Transverse colon (tissue), 4 donors: ENCODE data around the gene UNC5B. TPM values are rescaled to one million over a fixed set of nuclear protein-coding genes. Genes with fewer than 3 reads are reported as not detected.

ENCODE experiments used
- DNase-seq: peaks from one replicate; pipeline ENCODE4 v3.0.0-alpha.2; 2019
- H3K27ac ChIP-seq, 4 donors: fragments of 200-600 bp; sonication (generic); 2 replicates each; pipeline ENCODE4 v1.5.1; 2016 to 2018; ENCODE audit warnings: inconsistent platforms in 4 of 4
- H3K27me3 ChIP-seq: fragments of 200-600 bp; sonication (generic); 2 replicates; pipeline ENCODE4 v1.5.1; 2017; ENCODE audit warnings: inconsistent platforms
- H3K36me3 ChIP-seq, 4 donors: fragments of 200-600 bp; sonication (generic); 2 replicates each; pipeline ENCODE4 v1.5.1; 2017 to 2019; ENCODE audit warnings: inconsistent platforms in 4 of 4
- H3K4me1 ChIP-seq, 4 donors: fragments of 200-600 bp; sonication (generic); 2 replicates each; pipeline ENCODE4 v1.5.1; 2017 to 2020; ENCODE audit warnings: inconsistent platforms in 4 of 4
- H3K4me3 ChIP-seq, 4 donors: fragments of 200-600 bp; sonication (generic); 1 replicate in 1 of 4; 2 replicates in 3 of 4; pipeline versions ENCODE4 v1.5.1 to v1.6.1; 2017 to 2019; ENCODE audit warnings: inconsistent platforms in 4 of 4
- H3K9me3 ChIP-seq, 2 donors: fragments of 200-600 bp; sonication (generic); 2 replicates each; pipeline ENCODE4 v1.5.1; 2017 to 2019; ENCODE audit warnings: inconsistent platforms in 2 of 2
- EP300 ChIP-seq: sonication (generic); formaldehyde crosslinking; IDR thresholded peaks from one replicate; pipeline ENCODE4 v1.6.1; 2017; ENCODE audit warnings: antibody characterized with exemption, low read depth
- POLR2A ChIP-seq: fragments of 450-650 bp; IDR thresholded peaks from one replicate; pipeline ENCODE4 v1.6.1; 2016; ENCODE audit warnings: antibody characterized with exemption, mild to moderate bottlenecking, moderate library complexity
- POLR2AphosphoS5 ChIP-seq, 3 donors: sonication (generic); formaldehyde crosslinking; IDR thresholded peaks; one replicate each; pipeline ENCODE4 v1.6.1; 2016; ENCODE audit warnings: antibody characterized with exemption in 3 of 3
- whole genome bisulfite sequencing, 2 donors: methylation state at CpG; one replicate each; pipeline ENCODE4 v1.1.5; 2018; ENCODE audit warnings: low coverage in 1 of 2; 5-methylcytosine and 5-hydroxymethylcytosine counted together
- in situ Hi-C, 4 donors: fragments of 200-750 bp; cut with MboI; loops; one replicate each; pipeline versions ENCODE4 v1.15.0 to v1.15.1; 2017; ENCODE audit warnings: low sequenced_read_pairs in 3 of 4, low pct_ligation_motif_present in 1 of 4, low pct_unique_long_range_greater_than_20kb in 1 of 4
- intact Hi-C: fragments of 100-400 bp; cut with DNase I; formaldehyde crosslinking; loops from one replicate; pipeline ENCODE4 v1.15.1; 2023; ENCODE audit warnings: low total_unique reads
- total RNA-seq, 4 donors: library from RNA; depleted of rRNA; stranded (reverse); fragments of >200 nt; gene quantifications; one replicate each; pipeline ENCODE4 v1.1.0, GENCODE V29; 2016
- TF ChIP-seq, protein P1 (sequence below), 5 experiments: fragments of 200-600 bp in 3 of 5; fragments of 450-650 bp in 2 of 5; sonication (generic) in 3 of 5; IDR thresholded peaks; 1 replicate in 2 of 5; 2 replicates in 3 of 5; pipeline ENCODE4 v1.5.1; 2016 to 2017; ENCODE audit warnings: antibody characterized with exemption in 5 of 5, inconsistent platforms in 3 of 5, mild to moderate bottlenecking in 2 of 5, moderate library complexity in 1 of 5

Gene UNC5B
- total RNA-seq, 4 donors from 2014 or later: 12.3 to 74.1 (median 41.2) TPM

DNA sequence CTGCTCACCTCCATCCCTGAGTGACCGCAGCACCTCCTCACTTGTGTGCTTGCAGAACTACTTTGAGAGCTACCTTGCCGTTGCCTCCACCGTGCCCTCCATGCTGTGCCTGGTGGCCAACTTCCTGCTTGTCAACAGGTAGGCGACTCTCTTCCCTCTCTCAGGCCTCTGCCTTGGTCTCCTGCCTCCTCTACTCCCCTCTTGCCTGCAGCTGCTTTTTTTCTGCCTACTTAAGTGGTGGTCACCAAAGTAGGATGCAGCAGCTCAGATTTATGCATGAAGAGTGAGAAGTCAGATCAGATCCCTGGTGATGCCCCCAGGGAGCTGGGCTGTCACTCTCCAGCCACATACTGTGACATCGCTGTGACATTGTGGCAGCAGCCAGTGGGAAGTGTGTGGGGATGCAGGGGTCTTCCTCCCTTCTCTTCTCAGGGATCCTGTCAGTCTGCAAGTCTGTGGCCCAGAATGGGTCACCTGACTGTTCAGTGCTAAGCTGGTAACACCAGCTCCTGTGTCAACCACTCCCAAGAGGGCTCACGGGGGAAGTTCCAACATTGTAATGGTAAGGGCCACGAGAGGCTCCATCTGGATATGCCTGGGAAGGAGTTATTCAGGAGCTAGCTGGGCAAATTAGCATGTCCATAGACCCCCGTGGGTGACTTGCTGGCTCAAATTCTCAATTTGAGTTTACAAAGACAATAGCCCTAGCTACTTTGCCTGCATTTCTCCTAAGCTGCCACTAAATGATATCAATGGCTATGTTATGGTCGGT is 132.0 kb downstream of the UNC5B start:
- peaks cover 10 to 35% (median 19%) of the 10 kb centered on the region in 4 donors for H3K4me1 ChIP-seq
- no peak overlapping the region for H3K4me3 ChIP-seq
- in situ Hi-C loops: no loop called here
- H3K27me3 ChIP-seq: no peaks in the 10 kb centered on the region
- H3K27ac ChIP-seq: peak overlapping the region; percentile 59 to 79 (median 62)
- WGBS, 2 donors: 87% methylated on average over 9 of the region's 9 CpGs; no CpG with 5 or more reads in 1 of the 2 donors
- no peaks in the 10 kb centered on the region for H3K9me3 ChIP-seq
- no peak for DNase-seq
- intact Hi-C loops: no loop called here
- TF ChIP-seq POLR2AphosphoS5 (IDR thresholded peaks at IDR 0.05) (no peak), EP300 (no peak), POLR2A (no peak)
- TF ChIP-seq, protein P1, sequence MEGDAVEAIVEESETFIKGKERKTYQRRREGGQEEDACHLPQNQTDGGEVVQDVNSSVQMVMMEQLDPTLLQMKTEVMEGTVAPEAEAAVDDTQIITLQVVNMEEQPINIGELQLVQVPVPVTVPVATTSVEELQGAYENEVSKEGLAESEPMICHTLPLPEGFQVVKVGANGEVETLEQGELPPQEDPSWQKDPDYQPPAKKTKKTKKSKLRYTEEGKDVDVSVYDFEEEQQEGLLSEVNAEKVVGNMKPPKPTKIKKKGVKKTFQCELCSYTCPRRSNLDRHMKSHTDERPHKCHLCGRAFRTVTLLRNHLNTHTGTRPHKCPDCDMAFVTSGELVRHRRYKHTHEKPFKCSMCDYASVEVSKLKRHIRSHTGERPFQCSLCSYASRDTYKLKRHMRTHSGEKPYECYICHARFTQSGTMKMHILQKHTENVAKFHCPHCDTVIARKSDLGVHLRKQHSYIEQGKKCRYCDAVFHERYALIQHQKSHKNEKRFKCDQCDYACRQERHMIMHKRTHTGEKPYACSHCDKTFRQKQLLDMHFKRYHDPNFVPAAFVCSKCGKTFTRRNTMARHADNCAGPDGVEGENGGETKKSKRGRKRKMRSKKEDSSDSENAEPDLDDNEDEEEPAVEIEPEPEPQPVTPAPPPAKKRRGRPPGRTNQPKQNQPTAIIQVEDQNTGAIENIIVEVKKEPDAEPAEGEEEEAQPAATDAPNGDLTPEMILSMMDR (IDR thresholded peaks at IDR 0.05): no peak
- no peaks in the 10 kb centered on the region for H3K36me3 ChIP-seq

- peaks cover 10 to 32% (median 17%) of the 10 kb centered on the region in 4 donors for H3K4me1 ChIP-seq
- no peaks in the 10 kb centered on the region for H3K27me3 ChIP-seq
- TF ChIP-seq, protein P1 (IDR thresholded peaks at IDR 0.05): no peak
- TF ChIP-seq POLR2A (no peak), POLR2AphosphoS5 (IDR thresholded peaks at IDR 0.05) (no peak), EP300 (no peak)
- no peak for DNase-seq
- H3K36me3 ChIP-seq: no peaks in the 10 kb centered on the region
- WGBS, 2 donors: 50 to 67% methylated on average over 1 to 3 of the region's 3 CpGs
- intact Hi-C loops: no loop called here
- no peaks in the 10 kb centered on the region for H3K9me3 ChIP-seq
- H3K27ac ChIP-seq: no peak overlapping the region
- in situ Hi-C loops: no loop called here
- H3K4me3 ChIP-seq: no peak overlapping the region
Observed at GRCh38 chr10:71344993-71345480, 132.7 kb downstream of the UNC5B start.

DNA sequence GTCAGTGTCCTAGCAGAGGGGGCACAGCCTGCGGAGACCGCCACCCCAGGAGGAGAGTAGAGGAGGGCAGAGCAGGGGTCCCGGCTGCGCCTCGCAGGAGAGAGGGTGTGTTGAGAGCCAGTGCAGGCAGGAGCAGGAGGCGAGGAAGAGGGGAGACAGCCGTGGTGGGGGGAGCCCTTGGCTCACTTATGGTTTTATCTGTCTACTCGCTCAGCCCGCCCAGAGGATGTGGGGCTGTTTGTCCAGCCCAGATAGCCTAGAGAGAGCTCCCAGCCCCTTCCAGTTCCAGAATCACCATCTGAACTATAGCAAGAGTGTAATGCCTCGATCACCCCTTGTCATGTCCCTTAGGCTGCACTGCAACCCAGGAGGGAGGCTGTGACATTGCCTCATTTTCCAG is 133.3 kb downstream of the UNC5B start:
- no peaks in the 10 kb centered on the region for H3K36me3 ChIP-seq
- 78% methylated on average over 10 of the region's 10 CpGs; no CpG with 5 or more reads in 1 of the 2 donors for WGBS, 2 donors
- no peaks in the 10 kb centered on the region for H3K27me3 ChIP-seq
- in situ Hi-C loops: no loop called here
- H3K9me3 ChIP-seq: no peaks in the 10 kb centered on the region
- peaks cover 9 to 29% (median 17%) of the 10 kb centered on the region in 4 donors for H3K4me1 ChIP-seq
- no peak overlapping the region for H3K27ac ChIP-seq
- TF ChIP-seq, protein P1 (IDR thresholded peaks at IDR 0.05): no peak
- TF ChIP-seq POLR2AphosphoS5 (IDR thresholded peaks at IDR 0.05) (no peak), EP300 (no peak), POLR2A (no peak)
- no peak for DNase-seq
- no peak overlapping the region for H3K4me3 ChIP-seq
- intact Hi-C loops: no loop called here

- Histone ChIP-seq H3K4me1 (peaks cover 9 to 29% (median 17%) of the 10 kb centered on the region in 4 donors), H3K36me3 (no peaks in the 10 kb centered on the region), H3K27ac (no peak overlapping the region), H3K27me3 (no peaks in the 10 kb centered on the region), H3K4me3 (no peak overlapping the region), H3K9me3 (no peaks in the 10 kb centered on the region)
- TF ChIP-seq, protein P1 (IDR thresholded peaks at IDR 0.05): no peak
- TF ChIP-seq POLR2A: no peak
- TF ChIP-seq EP300: no peak
- no peak for TF ChIP-seq POLR2AphosphoS5 (IDR thresholded peaks at IDR 0.05)
- intact Hi-C loops (no loop called here), in situ Hi-C loops (no loop called here)
- 60 to 62% methylated on average over 1 to 3 of the region's 3 CpGs for WGBS, 2 donors
- DNase-seq: no peak
Observed at GRCh38 chr10:71346731-71347130, 134.4 kb downstream of the UNC5B start.
